NCI-H1105 treated with DMSO at 0.1 percent for 48 hours (cell line): ENCODE measurements around the gene FOXP4.

Experiments used
- DNase-seq: peaks from one replicate; lab custom pipeline; 2025; lab: John Stamatoyannopoulos, UW

FOXP4 gene

GRCh38 chr6:41583565-41583964 lies 37.4 kb downstream of the FOXP4 start:
- no peak for DNase-seq

- DNase-seq: no peak
Observed at GRCh38 chr6:41584205-41584604, 38.0 kb downstream of the FOXP4 start.

- no peak for DNase-seq
Observed at GRCh38 chr6:41584668-41585205, 38.6 kb downstream of the FOXP4 start.

GRCh38 chr6:41585605-41586004 lies 39.4 kb downstream of the FOXP4 start:
- DNase-seq: no peak

GRCh38 chr6:41586252-41587007 lies 40.2 kb downstream of the FOXP4 start:
- no peak for DNase-seq

GRCh38 chr6:41587131-41587879 lies 41.1 kb downstream of the FOXP4 start:
- DNase-seq: no peak

GRCh38 chr6:41588111-41588510 lies 41.9 kb downstream of the FOXP4 start:
- no peak for DNase-seq

- no peak for DNase-seq
Observed at GRCh38 chr6:41589223-41589622, 43.0 kb downstream of the FOXP4 start.

GRCh38 chr6:41589636-41590622 lies 43.7 kb downstream of the FOXP4 start:
- no peak for DNase-seq

GRCh38 chr6:41591122-41591521 lies 44.9 kb downstream of the FOXP4 start:
- DNase-seq: no peak

- peak; percentile 62 for DNase-seq
Observed at GRCh38 chr6:41591859-41592502, 45.8 kb downstream of the FOXP4 start.

GRCh38 chr6:41593406-41593805 lies 47.2 kb downstream of the FOXP4 start:
- no peak for DNase-seq

- no peak for DNase-seq
Observed at GRCh38 chr6:41593839-41594238, 47.7 kb downstream of the FOXP4 start.

- DNase-seq: no peak
Observed at GRCh38 chr6:41594326-41594725, 48.1 kb downstream of the FOXP4 start.

- no peak for DNase-seq
Observed at GRCh38 chr6:41594766-41595165, 48.6 kb downstream of the FOXP4 start.

GRCh38 chr6:41595166-41595565 lies 49.0 kb downstream of the FOXP4 start:
- DNase-seq: no peak

- DNase-seq: no peak
Observed at GRCh38 chr6:41596096-41596685, 50.0 kb downstream of the FOXP4 start.

GRCh38 chr6:41596807-41597206 lies 50.6 kb downstream of the FOXP4 start:
- DNase-seq: no peak

- no peak for DNase-seq
Observed at GRCh38 chr6:41597246-41598000, 51.2 kb downstream of the FOXP4 start.

GRCh38 chr6:41598670-41599014 lies 52.5 kb downstream of the FOXP4 start:
- no peak for DNase-seq
